Ascending aorta (tissue), 2 donors: ENCODE measurements around the gene NPM1. TPM values are rescaled to one million over a fixed set of nuclear protein-coding genes. Genes with fewer than 3 reads are reported as not detected.

Source experiments
- DNase-seq, 2 donors: peaks; one replicate each; pipeline ENCODE4 v3.0.0-alpha.2; 2019; ENCODE audit warnings: low spot score in 2 of 2
- H3K27ac ChIP-seq, 2 donors: fragments of 200-600 bp; sonication (generic); one replicate each; pipeline ENCODE4 v1.5.1; 2016 to 2017; ENCODE audit warnings: mild to moderate bottlenecking in 1 of 2
- H3K27me3 ChIP-seq: fragments of 200-600 bp; sonication (generic); one replicate; pipeline ENCODE4 v1.5.1; 2017
- H3K36me3 ChIP-seq, 2 donors: fragments of 200-600 bp; sonication (generic); one replicate each; pipeline ENCODE4 v1.5.1; 2016
- H3K4me1 ChIP-seq, 2 donors: fragments of 200-600 bp; sonication (generic); one replicate each; pipeline ENCODE4 v1.5.1; 2016 to 2017; ENCODE audit warnings: mild to moderate bottlenecking in 1 of 2
- H3K4me3 ChIP-seq, 2 donors: fragments of 200-600 bp; sonication (generic); one replicate each; pipeline ENCODE4 v1.5.1; 2016 to 2017; ENCODE audit warnings: mild to moderate bottlenecking in 1 of 2
- H3K9me3 ChIP-seq, 2 donors: fragments of 200-600 bp; sonication (generic); one replicate each; pipeline ENCODE4 v1.5.1; 2016
- intact Hi-C: fragments of 100-400 bp; cut with DNase I; formaldehyde crosslinking; loops from one replicate; pipeline ENCODE4 v1.15.1; 2023
- total RNA-seq: library from RNA; depleted of rRNA; stranded (reverse); fragments of >200 nt; gene quantifications from one replicate; pipeline ENCODE4 v1.1.0, GENCODE V29; 2016
- TF ChIP-seq, protein P1 (sequence below), 3 experiments: fragments of 200-600 bp in 2 of 3; fragments of 450-650 bp in 1 of 3; sonication (generic) in 2 of 3; IDR thresholded peaks; one replicate each; pipeline ENCODE4 v1.5.1; 2016 to 2019; ENCODE audit warnings: antibody characterized with exemption in 3 of 3, mild to moderate bottlenecking in 1 of 3, moderate library complexity in 1 of 3

Gene NPM1
- total RNA-seq, 1 donor from 2014 or later = 269 TPM

DNA sequence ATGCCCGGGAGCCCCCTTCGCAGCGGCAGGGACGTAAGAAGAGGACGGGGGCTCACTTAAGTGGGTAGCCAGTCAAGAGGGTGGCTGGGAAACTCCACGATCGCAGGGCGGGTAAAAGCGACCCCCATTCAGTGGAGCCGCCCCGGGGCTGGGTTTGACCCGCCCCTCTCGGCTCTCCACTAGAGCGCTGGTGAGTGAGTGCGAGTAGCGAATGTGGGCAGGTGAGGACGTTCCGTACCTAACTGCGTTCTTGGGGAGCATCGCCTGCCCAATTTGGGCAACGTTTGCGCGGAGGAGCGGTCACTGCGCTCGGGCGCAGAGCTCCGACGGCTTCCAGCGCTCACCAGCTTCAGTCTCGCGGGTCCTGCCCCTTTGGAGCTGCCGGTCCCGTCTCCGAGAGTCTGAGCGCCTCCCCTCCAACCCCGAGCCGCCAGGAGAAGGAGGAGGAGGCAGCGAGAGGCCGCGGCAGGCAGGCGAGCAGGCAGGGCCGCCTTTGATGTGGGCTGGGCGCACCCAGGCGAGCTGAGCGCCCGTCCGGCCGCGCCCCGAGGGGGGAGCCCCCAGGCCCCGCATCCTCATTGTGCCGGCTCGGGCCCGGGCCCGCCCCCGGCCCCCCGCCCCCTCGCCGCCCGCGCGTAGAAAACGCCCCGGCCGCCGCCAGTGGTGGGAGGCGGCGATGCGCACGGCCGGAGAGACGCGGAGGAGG, 31.5 kb downstream of the NPM1 start, which contains the start of gene FGF18:
Gene FGF18 (plus strand): TSS at position 666 of the 706 bp plus-strand sequence. CDS start 553 bp downstream, outside the sequence.
- Histone ChIP-seq H3K27me3 (no peaks in the 10 kb centered on the region), H3K4me1 (peaks cover 14 to 15% of the 10 kb centered on the region in 2 donors), H3K36me3 (no peaks in the 10 kb centered on the region), H3K4me3 (peak within 1 kb of the TSS; percentile 59 to 65), H3K9me3 (no peaks in the 10 kb centered on the region), H3K27ac (peak within 1 kb of the TSS; percentile 31 to 34)
- no peak for DNase-seq
- intact Hi-C loops = loop anchor here (1.0 to 10.0 kb wide), 6 partner anchors 246 to 766 kb away; partner anchors contain the start of genes FBXW11 and STK10
- TF ChIP-seq, protein P1, sequence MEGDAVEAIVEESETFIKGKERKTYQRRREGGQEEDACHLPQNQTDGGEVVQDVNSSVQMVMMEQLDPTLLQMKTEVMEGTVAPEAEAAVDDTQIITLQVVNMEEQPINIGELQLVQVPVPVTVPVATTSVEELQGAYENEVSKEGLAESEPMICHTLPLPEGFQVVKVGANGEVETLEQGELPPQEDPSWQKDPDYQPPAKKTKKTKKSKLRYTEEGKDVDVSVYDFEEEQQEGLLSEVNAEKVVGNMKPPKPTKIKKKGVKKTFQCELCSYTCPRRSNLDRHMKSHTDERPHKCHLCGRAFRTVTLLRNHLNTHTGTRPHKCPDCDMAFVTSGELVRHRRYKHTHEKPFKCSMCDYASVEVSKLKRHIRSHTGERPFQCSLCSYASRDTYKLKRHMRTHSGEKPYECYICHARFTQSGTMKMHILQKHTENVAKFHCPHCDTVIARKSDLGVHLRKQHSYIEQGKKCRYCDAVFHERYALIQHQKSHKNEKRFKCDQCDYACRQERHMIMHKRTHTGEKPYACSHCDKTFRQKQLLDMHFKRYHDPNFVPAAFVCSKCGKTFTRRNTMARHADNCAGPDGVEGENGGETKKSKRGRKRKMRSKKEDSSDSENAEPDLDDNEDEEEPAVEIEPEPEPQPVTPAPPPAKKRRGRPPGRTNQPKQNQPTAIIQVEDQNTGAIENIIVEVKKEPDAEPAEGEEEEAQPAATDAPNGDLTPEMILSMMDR (IDR thresholded peaks at IDR 0.05) = no peak

DNA sequence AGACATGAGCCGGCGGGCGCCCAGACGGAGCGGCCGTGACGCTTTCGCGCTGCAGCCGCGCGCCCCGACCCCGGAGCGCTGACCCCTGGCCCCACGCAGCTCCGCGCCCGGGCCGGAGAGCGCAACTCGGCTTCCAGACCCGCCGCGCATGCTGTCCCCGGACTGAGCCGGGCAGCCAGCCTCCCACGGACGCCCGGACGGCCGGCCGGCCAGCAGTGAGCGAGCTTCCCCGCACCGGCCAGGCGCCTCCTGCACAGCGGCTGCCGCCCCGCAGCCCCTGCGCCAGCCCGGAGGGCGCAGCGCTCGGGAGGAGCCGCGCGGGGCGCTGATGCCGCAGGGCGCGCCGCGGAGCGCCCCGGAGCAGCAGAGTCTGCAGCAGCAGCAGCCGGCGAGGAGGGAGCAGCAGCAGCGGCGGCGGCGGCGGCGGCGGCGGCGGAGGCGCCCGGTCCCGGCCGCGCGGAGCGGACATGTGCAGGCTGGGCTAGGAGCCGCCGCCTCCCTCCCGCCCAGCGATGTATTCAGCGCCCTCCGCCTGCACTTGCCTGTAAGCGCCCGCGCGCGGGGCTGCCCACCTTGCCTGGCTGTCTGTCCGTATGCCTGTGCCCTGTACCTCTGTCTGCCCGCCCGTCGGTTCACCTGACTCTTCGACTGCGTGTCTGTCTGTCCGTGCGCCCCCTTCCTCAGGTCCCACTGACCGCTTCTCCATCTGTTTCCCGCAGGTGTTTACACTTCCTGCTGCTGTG, 32.2 kb downstream of the NPM1 start:
- Histone ChIP-seq H3K27me3 (no peaks in the 10 kb centered on the region), H3K27ac (no peak overlapping the region), H3K4me1 (peaks cover 14 to 15% of the 10 kb centered on the region in 2 donors), H3K36me3 (no peaks in the 10 kb centered on the region), H3K4me3 (peak overlapping the region; percentile 59 to 65), H3K9me3 (no peaks in the 10 kb centered on the region)
- no peak for DNase-seq
- intact Hi-C loops = loop anchor here (2.0 to 10.0 kb wide), 10 partner anchors 31 to 765 kb away; partner anchors contain the start of genes FBXW11 and STK10
- TF ChIP-seq, protein P1 (IDR thresholded peaks at IDR 0.05) = no peak

DNA sequence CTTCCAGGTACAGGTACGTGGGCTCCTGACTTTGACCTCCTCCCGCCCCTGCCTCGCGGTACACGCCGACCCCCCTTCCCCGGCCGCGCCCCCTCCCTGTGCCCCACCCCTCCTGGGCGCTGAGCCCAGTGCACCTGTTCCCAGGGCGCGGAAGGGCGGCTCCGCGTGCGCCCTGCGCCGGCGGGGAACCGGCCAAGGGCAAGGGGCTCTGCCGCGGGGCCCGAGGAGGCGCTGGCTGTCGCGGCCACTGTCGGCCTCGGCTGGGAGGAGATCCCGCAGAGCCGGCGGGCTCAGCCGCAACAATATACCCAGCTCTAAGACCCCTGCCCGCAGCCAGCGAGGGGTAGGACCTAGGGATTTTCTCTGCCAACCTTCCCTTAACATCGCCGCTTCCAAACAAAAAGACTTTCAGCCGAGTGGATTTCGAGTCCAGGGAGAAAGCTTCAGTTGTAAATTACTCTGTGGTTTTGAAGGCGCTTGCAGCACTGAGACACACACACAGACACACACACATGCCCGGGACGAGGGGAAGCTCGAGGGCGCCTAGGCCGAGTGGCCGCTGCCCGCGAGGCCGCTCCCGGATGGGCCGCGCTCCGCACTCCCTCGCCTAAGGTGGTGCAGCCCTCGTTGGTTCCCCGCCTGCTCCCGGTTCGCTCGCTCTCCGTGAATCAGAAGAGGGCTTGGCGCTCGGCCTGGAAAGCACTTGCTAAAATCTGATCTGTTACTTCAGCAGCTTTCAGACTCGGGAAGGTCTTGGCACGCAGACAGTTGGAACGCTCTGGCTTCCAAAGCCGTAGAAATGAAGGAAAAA, 33.0 kb downstream of the NPM1 start:
- intact Hi-C loops = loop anchor here (2.0 to 5.0 kb wide), 5 partner anchors 30 to 622 kb away; no protein-coding TSS in a partner anchor
- H3K36me3 ChIP-seq = no peaks in the 10 kb centered on the region
- H3K4me1 ChIP-seq = peaks cover 14 to 15% of the 10 kb centered on the region in 2 donors
- DNase-seq = peak; percentile 27 to 91
- H3K27me3 ChIP-seq = no peaks in the 10 kb centered on the region
- H3K4me3 ChIP-seq = peak overlapping the region; percentile 59 to 65
- H3K27ac ChIP-seq = peak overlapping the region; percentile 31 to 39
- no peaks in the 10 kb centered on the region for H3K9me3 ChIP-seq
- TF ChIP-seq, protein P1 (IDR thresholded peaks at IDR 0.05) = no peak

DNA sequence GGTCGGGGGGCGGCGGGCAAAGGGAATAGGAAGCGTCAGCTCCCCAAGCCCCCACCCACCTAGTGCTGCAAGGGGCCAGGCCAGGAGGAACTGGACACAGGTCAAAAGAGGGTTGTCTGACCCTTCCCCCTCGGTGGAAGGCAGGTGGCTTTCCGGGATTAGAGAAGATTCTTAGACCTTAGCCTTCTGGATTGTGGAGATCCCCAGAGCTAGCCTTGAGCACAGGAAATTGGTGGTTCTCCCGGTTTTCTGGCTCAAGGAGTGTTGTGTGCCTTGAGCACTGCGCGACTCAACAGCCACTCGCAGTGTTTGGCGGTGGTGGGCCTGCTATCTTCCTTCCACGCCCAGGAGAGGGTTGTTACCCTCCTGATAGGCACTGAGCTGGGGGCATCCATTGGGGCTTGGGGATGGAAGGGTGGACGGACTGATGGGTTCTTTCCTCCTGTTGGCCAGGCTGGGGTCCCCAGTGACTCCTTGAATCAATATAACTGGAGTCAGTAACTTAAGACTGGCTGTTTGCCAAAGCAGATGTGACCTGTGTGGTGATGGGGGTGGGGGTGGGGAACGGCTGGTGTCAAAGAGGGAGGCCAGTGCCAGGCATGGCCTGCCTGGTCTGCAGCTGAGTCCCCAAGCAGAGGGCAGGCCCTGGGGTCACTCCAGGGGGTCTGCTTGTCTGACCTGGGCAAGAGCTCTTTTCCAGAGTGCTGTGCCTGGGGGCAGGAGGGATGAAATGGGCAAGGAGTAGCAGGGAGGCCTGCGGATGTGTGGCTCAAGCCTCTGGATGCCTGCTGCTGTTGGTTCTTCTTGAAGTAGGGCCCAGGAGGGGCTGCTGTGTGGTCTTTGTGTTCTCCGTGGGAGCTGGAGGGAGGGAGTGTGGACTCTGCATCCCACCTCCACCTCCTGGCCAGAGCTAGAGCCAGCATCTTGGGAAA, 33.9 kb downstream of the NPM1 start:
- H3K36me3 ChIP-seq = no peaks in the 10 kb centered on the region
- H3K27me3 ChIP-seq = no peaks in the 10 kb centered on the region
- peak in 1 of 2 donors; percentile 59 for DNase-seq
- peak overlapping the region in 1 of 2 donors; percentile 65 for H3K4me3 ChIP-seq
- TF ChIP-seq, protein P1 (IDR thresholded peaks at IDR 0.05) = no peak
- no peaks in the 10 kb centered on the region for H3K9me3 ChIP-seq
- peaks cover 14 to 15% of the 10 kb centered on the region in 2 donors for H3K4me1 ChIP-seq
- intact Hi-C loops = loop anchor here (2.0 to 5.0 kb wide), 5 partner anchors 29 to 621 kb away; no protein-coding TSS in a partner anchor
- peak overlapping the region; percentile 31 to 39 for H3K27ac ChIP-seq
